C4-2B (cell line): Measurements from ENCODE around the gene TNRC6A.

Experiments
- ZFX ChIP-seq: fragments of 450-650 bp; IDR thresholded peaks from 2 replicates; pipeline ENCODE4 v1.6.1; 2017
- TF ChIP-seq, protein P1 (sequence below): fragments of 450-650 bp; conservative IDR thresholded peaks from 2 replicates; pipeline ENCODE4 v1.5.1; 2017; ENCODE audit warnings: mild to moderate bottlenecking

- TF ChIP-seq, protein P1, sequence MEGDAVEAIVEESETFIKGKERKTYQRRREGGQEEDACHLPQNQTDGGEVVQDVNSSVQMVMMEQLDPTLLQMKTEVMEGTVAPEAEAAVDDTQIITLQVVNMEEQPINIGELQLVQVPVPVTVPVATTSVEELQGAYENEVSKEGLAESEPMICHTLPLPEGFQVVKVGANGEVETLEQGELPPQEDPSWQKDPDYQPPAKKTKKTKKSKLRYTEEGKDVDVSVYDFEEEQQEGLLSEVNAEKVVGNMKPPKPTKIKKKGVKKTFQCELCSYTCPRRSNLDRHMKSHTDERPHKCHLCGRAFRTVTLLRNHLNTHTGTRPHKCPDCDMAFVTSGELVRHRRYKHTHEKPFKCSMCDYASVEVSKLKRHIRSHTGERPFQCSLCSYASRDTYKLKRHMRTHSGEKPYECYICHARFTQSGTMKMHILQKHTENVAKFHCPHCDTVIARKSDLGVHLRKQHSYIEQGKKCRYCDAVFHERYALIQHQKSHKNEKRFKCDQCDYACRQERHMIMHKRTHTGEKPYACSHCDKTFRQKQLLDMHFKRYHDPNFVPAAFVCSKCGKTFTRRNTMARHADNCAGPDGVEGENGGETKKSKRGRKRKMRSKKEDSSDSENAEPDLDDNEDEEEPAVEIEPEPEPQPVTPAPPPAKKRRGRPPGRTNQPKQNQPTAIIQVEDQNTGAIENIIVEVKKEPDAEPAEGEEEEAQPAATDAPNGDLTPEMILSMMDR: no peak
- TF ChIP-seq ZFX: no peak
These were observed 54.7 kb downstream of the TNRC6A start for GRCh38 chr16:24784121-24784520.
